C4-2B (cell line): ENCODE data around the gene GPR63.

Source experiments
- H3K27ac ChIP-seq: fragments of 450-650 bp; 2 replicates; pipeline ENCODE4 v1.5.1; 2017
- CTCF ChIP-seq: fragments of 450-650 bp; conservative IDR thresholded peaks from 2 replicates; pipeline ENCODE4 v1.5.1; 2017; ENCODE audit warnings: mild to moderate bottlenecking
- ZFX ChIP-seq: fragments of 450-650 bp; IDR thresholded peaks from 2 replicates; pipeline ENCODE4 v1.6.1; 2017

The GPR63 gene

GRCh38 chr6:96823743-96824142 is 13.5 kb downstream of the GPR63 start:
- no peak overlapping the region for H3K27ac ChIP-seq
- TF ChIP-seq CTCF (no peak), ZFX (no peak)

GRCh38 chr6:96821034-96821433 is 16.2 kb downstream of the GPR63 start:
- H3K27ac ChIP-seq = no peak overlapping the region
- no peak for TF ChIP-seq CTCF
- TF ChIP-seq ZFX = no peak

DNA sequence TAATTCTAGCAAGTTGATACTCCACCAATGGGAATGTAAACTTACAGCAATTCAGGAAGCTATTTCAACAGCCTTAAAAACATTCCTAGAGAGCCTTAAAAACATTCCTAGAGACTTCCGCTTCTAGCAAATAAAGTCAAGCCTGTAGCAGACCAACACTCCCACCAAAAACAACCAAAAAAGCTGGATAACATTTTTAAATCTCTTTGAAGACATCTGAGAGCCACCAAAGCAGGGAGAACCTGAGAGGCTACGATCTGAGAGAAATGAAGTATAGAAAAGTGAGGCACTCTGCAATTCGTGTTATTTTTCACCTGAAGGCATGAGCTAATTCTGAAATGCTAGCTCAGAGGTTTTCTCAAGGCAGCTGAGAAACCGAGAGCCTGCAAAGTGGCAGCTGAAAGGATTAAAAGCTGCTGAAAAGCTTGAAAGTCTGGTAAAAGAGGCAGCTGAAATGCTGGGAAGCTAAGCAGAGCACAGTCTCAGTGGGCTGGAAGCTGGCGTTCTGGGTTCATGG is 20.9 kb downstream of the GPR63 start:
- H3K27ac ChIP-seq = no peak overlapping the region
- TF ChIP-seq ZFX = no peak
- no peak for TF ChIP-seq CTCF

DNA sequence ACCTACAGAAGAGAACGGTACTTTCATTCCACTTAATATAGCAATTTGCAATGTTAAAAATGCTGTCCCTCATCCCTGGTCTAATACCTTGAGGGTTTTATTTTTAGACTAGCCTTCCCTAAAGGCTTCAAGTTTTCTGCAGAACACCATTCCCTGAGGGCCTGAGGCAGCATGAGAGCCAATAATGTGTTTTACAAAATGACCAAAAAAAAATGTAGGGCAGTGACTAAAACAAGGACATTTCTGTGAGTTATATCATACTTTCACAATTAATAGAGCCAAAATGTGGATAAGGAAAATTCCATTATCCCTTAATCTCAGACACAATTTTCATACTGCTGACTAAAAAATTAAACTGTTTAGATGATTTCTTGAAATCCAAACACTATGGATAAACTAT is 22.7 kb downstream of the GPR63 start:
- TF ChIP-seq CTCF (no peak), ZFX (no peak)
- H3K27ac ChIP-seq = no peak overlapping the region

DNA sequence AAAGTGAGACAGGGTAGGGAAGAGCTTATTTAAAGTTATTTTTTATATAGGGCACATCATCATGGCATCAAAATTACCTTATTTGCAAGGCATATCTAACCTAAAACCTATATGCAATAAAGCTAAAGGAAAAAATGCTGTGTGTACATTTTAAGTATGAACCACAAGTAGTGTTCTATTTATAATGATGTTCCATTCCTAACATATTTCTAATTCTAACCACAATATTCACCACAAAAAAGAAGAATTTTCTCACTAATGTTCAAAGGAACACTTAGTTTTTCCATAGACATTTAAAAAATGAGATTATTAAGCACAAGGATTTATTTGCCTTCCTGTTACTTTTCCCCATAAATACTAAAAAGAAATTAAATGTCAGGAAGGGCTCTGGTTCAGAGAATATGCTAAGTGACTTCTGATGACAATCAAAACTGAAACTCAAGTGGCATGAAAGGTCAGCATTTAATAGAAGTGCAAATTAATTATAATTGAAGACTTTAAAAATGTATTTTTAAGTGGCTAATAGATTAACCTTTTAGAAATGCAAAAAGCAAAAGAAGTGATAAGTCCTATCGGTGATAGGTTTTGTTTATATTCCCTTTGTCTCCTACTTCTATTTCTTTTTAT is 25.1 kb downstream of the GPR63 start:
- TF ChIP-seq ZFX = no peak
- TF ChIP-seq CTCF = no peak

GRCh38 chr6:96811670-96812069 is 25.6 kb downstream of the GPR63 start:
- TF ChIP-seq CTCF (no peak), ZFX (no peak)
- H3K27ac ChIP-seq = no peak overlapping the region

More for the DNA sequence above, 25.1 kb downstream of the GPR63 start:
- H3K27ac ChIP-seq = no peak overlapping the region

GRCh38 chr6:96811136-96811535 is 26.1 kb downstream of the GPR63 start:
- H3K27ac ChIP-seq = no peak overlapping the region
- TF ChIP-seq CTCF (no peak), ZFX (no peak)
